ENCODE measurements around the gene INPP5F. TPM values are rescaled to one million over a fixed set of nuclear protein-coding genes. Genes with fewer than 3 reads are reported as not detected.

INPP5F gene
- total RNA-seq, 2 donors from 2014 or later, result 17.1 to 23.7 TPM

DNA sequence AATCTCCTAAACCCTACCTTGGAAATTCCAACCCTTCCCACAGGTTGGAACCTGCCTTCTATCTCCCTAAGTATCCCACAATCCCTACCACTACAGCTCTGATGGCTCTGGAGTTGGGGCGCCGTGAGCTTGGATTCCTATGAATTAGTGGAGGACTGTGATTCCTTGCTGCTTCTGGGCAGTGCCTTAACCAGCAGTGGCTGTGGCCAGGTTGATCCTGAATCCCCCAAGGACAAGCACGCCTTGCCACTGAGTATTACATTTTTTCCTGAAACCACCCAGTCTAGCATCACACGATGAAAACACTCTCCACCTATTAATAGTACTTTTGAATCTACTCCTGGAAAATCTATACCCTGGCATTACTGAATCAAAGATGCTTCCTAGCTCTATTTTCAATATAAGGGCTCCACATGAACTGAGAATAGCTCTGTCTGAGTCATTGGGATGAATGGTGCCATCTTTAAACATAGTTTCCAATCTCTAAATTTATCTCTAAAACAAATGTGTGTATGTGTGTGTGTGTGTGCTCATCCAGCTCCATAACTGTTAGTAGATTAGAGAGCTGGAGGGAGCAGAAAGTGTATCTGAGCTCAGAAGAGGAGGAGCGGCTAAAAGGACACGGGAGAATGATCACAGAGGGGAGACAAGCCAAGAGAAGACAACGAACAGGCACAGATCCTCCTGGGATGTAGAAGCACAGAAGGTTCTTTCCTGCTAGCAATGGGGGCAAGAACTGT, 11.9 kb upstream of the INPP5F start:
- H3K36me3 ChIP-seq, result no peaks in the 10 kb centered on the region
- no peaks in the 10 kb centered on the region for H3K9me3 ChIP-seq
- no peaks in the 10 kb centered on the region for H3K4me1 ChIP-seq (ENCODE audit: control insufficient read depth in 1 of 2, low read depth in 2 of 2)
- no peaks in the 10 kb centered on the region for H3K27me3 ChIP-seq (replicated peaks; ENCODE audit: insufficient read depth)
- H3K4me3 ChIP-seq, result no peak overlapping the region
- no peak for ATAC-seq (ENCODE audit: insufficient number of reproducible peaks, low FRiP score, low read depth)
- no peak for DNase-seq (ENCODE audit: low spot score)
- TF ChIP-seq CTCF (IDR thresholded peaks at IDR 0.05), result no peak
- H3K27ac ChIP-seq, result no peak overlapping the region

GRCh38 chr10:119714484-119714816, 11.4 kb upstream of the INPP5F start:
- Histone ChIP-seq H3K36me3 (no peaks in the 10 kb centered on the region), H3K4me1 (ENCODE audit: control insufficient read depth in 1 of 2, low read depth in 2 of 2) (no peaks in the 10 kb centered on the region), H3K27me3 (replicated peaks; ENCODE audit: insufficient read depth) (no peaks in the 10 kb centered on the region), H3K9me3 (no peaks in the 10 kb centered on the region), H3K27ac (no peak overlapping the region), H3K4me3 (no peak overlapping the region)
- TF ChIP-seq CTCF (IDR thresholded peaks at IDR 0.05), result no peak
- DNase-seq (ENCODE audit: low spot score), result no peak
- ATAC-seq (ENCODE audit: insufficient number of reproducible peaks, low FRiP score, low read depth), result no peak

DNA sequence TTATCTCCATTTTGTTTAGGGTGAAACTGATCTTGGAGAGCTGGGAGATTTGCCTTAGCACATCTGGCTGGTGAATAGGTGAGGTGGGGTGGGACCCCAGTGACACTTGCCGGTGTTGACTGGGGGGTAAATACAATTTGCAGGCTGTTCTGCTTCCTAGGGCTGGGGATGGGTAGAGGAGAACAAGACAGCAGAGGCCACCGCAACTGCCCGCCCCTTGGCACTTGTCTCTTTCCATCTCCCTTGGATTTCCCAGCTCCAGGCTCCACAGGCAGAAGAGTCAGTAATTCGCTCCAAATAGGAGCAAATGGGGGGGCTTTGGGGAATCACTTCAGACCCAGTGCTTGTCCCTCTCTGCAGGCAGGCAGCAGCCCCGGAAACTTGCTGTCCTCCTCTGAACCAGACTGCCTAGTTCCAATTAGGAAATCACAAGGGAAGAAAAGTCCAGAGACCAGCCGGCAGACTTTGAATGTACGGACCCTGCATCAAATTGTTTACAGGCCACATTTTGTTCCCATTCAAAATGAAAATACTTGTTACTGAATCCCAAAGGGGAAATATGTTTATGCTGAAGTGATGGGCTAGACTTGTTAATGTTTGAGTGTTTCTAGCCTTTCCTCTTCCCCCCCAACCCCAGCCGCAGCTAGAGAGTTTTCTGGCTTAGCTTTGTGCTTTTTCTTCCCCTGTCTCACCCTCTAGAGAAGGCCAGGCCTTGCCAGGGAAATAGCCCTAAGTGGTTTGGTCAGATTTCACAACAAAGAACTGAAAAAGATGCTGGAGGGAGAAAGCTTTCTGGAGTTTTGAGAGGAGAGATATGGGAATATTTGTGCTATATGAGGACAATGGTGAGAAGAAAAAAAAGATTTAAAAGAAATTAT, 10.0 kb upstream of the INPP5F start:
- no peak for ATAC-seq (ENCODE audit: insufficient number of reproducible peaks, low FRiP score, low read depth)
- peak overlapping the region; percentile 25 to 53 for H3K27ac ChIP-seq
- no peak for TF ChIP-seq CTCF (IDR thresholded peaks at IDR 0.05)

GRCh38 chr10:119723161-119723560, 2.7 kb upstream of the INPP5F start:
- H3K4me1 ChIP-seq (ENCODE audit: control insufficient read depth in 1 of 2, low read depth in 2 of 2), result peaks cover 14 to 19% of the 10 kb centered on the region in 2 donors
- no peaks in the 10 kb centered on the region for H3K9me3 ChIP-seq
- DNase-seq (ENCODE audit: low spot score) (no peak), ATAC-seq (ENCODE audit: insufficient number of reproducible peaks, low FRiP score, low read depth) (no peak)
- H3K27ac ChIP-seq, result no peak overlapping the region
- H3K36me3 ChIP-seq, result no peaks in the 10 kb centered on the region
- H3K27me3 ChIP-seq (replicated peaks; ENCODE audit: insufficient read depth), result no peaks in the 10 kb centered on the region
- H3K4me3 ChIP-seq, result no peak overlapping the region
- no peak for TF ChIP-seq CTCF (IDR thresholded peaks at IDR 0.05)

More for the DNA sequence above, 10.0 kb upstream of the INPP5F start:
- Histone ChIP-seq H3K4me1 (ENCODE audit: control insufficient read depth in 1 of 2, low read depth in 2 of 2) (no peaks in the 10 kb centered on the region), H3K27me3 (replicated peaks; ENCODE audit: insufficient read depth) (no peaks in the 10 kb centered on the region), H3K4me3 (no peak overlapping the region), H3K36me3 (no peaks in the 10 kb centered on the region), H3K9me3 (no peaks in the 10 kb centered on the region)
- no peak for DNase-seq (ENCODE audit: low spot score)

GRCh38 chr10:119723624-119724023, 2.2 kb upstream of the INPP5F start:
- ATAC-seq (ENCODE audit: insufficient number of reproducible peaks, low FRiP score, low read depth) (no peak), DNase-seq (ENCODE audit: low spot score) (no peak)
- TF ChIP-seq CTCF (IDR thresholded peaks at IDR 0.05), result no peak
- Histone ChIP-seq H3K4me1 (ENCODE audit: control insufficient read depth in 1 of 2, low read depth in 2 of 2) (peaks cover 14 to 24% of the 10 kb centered on the region in 2 donors), H3K4me3 (no peak overlapping the region), H3K9me3 (no peaks in the 10 kb centered on the region), H3K36me3 (no peaks in the 10 kb centered on the region), H3K27ac (no peak overlapping the region), H3K27me3 (replicated peaks; ENCODE audit: insufficient read depth) (no peaks in the 10 kb centered on the region)

Measured in thoracic aorta (tissue), 2 donors.